Activated CD4-positive, alpha-beta T cell treated with anti-CD3 and anti-CD28 coated beads for 24 hours (primary cell): ENCODE data around the gene CTLA4.

ENCODE experiments used
- DNase-seq, 2 donors: peaks; one replicate each; pipeline ENCODE4 v3.0.0-alpha.2; 2020; ENCODE audit warnings: low read depth in 2 of 2

Gene CTLA4

GRCh38 chr2:203891474-203891873, 23.9 kb downstream of the CTLA4 start:
- no peak for DNase-seq

GRCh38 chr2:203892207-203892606, 24.6 kb downstream of the CTLA4 start:
- DNase-seq = no peak

DNA sequence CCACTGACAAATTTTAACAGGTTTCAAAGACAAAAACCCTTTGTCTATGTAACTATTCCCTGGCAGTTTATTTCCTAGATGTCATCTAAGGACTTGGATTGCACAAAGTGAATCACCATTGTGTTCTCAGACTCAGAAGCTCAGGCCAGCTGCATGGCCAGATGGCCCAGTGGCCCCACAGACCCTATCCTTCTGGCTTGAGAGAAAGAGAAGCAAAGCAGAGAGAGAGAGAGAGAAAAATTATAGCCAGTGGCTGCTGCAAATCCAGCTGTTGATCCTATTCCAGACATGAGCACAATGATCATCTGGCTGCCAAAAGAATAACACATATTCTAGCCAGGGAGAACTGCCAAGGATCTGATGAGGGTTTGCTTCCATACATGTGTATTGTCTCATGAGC, 25.8 kb downstream of the CTLA4 start:
- no peak for DNase-seq

DNA sequence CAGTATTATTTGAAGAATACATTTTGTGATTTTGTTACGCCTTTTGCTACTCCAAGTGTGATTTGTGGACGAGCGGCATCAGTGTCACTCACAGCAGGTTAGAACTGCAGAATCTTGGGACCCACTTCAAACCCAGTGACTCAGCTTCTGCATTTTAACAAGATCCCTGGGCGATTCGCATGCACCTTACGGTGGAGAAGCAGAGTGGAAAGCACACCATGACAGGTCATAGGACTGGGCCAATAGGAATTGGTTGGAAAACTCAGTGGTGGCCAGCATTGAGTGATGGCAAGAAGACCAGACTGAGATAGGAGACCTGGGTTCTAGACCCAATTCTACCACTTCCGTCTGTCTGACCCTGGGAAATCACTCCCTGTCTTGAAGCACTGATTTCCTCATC, 26.3 kb downstream of the CTLA4 start:
- DNase-seq = no peak

DNA sequence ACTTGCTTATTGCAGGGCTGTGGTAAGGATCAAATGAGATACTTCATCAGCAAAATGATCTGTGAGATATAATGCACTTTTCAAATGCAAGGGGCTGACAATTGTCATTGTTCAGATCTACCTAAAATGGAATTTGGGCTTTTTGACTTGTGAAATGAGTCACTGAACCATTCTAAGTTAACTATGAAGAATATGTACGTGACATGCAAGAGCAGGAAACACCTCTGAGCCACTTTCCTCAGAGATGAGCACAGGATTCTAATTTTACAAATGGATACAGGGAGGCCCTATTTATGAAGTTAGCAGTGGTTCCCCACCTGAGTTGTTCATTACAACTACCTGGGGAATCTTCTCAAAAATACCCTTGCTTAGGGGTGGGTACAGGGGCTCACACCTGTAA, 26.7 kb downstream of the CTLA4 start:
- no peak for DNase-seq

- no peak for DNase-seq
Measured at GRCh38 chr2:203897544-203897943, 30.0 kb downstream of the CTLA4 start.

DNA sequence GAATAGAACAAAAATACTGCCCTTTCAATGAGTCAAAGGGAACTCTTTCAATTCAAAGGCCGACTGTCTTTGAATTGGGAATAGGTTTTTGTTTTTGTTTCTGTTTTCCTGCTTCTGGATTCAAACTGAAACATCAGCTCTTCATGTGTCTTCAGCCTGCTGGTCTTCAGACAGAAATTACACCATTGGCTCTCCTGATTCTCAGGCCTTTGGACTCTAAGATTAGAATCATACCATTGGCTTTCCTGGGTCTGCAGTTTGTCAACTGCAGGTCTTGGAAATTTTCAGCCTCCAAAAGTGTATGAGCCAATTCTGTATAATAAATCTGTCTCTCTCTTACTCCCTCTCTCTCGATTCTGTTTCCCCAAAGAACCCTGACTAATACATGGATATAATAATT, 31.1 kb downstream of the CTLA4 start:
- no peak for DNase-seq

- DNase-seq = no peak
Measured at GRCh38 chr2:203900253-203900652, 32.7 kb downstream of the CTLA4 start.

DNA sequence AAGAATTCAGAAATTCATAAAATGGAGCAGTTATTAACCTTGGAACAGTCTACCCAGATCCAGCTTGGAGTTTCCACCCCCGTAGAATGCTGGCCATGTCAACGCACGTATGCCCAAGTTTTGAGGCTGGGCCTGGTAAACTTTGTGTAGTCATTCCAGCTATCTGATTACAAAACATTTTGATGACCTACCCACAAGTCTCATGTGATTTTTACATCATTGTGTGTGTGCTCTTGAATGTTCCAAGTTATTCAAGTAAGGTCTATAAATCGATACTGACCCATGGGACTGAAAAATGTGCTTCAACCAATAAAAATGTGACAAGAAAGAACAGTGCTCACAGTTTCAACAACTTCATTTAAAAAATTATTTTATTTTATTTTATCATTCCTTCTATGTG, 36.5 kb downstream of the CTLA4 start:
- no peak for DNase-seq

DNA sequence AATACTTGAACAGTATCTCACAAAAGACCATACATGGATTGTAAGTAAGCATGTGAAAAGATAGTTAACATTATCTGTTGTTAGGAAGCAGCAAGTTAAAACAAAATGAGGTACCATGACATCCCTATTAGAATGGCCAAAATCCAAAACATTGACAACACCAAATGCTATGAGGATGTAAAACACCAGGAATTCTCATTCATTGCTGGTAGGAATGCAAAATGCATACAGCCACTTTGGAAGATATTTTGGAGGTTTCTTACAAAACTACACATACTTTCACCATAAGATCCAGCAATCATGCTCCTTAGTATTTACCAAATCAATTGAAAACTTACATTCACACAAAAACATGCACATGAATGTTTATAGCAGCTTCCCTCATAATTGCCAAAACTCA, 38.1 kb downstream of the CTLA4 start:
- DNase-seq = no peak

DNA sequence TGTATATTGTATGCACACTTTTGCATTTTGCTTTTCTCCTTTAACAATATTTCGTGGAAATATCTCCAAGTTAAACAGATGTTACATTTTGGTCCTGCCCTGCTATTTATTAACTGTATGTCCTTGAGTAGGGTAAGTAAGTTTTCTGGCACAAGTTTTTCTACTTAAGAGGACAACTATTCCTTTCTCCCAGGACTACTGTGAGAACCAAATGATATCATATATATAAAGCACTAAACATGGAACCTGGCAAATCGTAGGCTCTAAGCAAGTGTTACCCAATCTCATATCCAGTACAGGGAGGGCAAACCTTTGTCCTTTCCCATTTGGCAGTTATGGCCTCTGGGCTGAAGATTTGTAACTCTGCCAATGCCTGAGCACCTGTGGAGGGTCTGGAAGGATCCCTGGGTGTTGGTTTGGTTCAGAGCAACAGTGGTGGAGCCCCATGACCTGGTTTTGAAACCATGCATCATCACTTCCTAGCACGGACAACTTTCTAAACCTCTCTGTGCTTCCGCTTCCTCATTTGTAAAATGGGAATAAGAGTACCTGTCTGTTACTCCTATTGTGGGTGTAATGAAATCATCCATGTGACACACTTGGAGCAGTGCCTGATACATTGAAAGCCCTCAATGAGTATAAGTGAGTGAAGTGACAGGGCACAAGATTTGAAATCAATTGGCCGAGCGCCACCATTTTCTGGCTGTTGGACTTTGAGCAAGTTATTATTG, 40.7 kb downstream of the CTLA4 start:
- no peak for DNase-seq

DNA sequence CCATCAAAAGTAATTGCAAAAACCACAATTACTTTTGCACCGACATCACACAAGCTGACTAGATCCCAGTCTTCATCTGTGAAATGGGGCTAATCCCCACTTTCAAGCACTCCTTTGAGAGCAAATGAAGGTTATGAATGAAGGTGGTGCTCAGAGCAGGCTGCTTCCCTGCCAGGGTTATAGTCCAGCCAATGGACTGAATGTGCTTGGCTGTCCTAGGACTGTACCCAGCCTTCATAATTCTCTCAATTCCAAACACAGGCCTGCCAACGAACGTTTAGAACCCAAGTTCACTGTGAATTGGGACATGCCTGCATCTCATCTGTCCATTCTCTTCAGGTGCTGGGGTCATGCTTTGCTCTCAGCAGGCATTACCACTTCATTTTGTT, 41.2 kb downstream of the CTLA4 start:
- DNase-seq = no peak

GRCh38 chr2:203909261-203909967, 41.8 kb downstream of the CTLA4 start:
- DNase-seq = no peak

DNA sequence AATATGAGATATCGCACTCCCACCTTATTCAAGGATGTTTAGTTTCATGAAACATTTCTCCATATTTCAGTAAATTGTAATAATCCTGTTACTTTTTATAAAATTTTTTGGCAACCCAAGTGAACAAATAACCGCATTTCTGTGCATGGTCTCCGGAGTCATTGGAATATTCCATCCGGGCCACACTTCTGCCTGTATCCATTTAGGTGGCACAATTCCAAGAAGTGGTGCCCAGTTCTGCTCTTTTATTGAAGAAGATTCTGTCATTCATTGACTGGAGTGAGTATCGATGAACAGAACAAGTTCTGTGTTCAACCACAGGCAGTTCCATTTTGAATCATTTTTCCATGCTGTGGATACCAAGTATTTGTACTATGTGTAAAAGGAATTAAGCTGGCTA, 42.4 kb downstream of the CTLA4 start:
- DNase-seq = no peak

DNA sequence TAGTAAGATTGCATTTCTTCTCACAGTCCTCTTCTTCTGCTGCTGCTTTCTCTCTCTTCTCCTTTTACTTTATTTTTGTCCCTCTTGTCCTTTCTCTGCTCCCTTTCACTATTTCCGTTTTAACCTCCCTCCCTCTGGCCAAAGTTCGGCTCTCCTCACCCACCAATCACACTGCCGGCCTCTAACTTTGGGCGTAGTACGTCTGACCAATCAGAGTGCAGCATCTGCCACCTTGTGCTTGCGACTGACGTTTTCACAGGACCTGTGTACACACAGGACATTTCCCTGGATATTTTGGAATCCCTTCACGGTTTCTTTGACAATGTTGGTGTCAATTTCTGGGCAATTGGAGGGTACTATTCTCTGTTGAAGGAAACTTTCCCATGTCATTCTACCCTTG, 46.4 kb downstream of the CTLA4 start:
- DNase-seq = no peak

DNA sequence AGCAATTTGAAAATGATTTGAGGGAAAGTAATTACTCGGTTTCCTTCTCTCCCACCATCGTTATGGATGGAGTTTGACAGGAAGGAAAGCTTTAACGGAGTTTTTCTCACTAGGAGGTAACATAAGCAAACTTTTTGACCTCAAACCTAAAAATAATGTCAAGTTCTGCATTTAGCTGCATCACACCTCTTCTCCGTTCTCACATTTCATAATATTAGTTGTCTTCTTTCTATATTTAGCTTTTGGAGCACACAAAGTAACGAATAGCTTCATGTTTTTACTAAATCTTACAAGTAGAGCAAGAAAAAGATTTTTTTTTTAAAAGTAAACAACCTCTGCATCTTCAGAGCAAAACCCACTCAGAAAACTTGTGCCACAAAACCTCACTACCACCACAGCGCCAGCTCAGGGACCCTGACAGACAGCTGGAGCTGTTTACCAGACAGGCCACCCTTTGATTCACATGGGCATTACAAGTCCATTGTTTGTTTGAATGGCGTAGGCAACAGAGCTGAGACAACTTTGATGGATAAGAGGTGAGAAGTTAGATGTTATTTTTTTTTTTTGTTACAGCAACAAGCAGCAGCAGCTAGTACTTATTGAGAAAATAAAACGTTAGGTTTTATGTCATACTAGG, 47.1 kb downstream of the CTLA4 start:
- DNase-seq = no peak

GRCh38 chr2:203915256-203915655, 47.7 kb downstream of the CTLA4 start:
- no peak for DNase-seq

DNA sequence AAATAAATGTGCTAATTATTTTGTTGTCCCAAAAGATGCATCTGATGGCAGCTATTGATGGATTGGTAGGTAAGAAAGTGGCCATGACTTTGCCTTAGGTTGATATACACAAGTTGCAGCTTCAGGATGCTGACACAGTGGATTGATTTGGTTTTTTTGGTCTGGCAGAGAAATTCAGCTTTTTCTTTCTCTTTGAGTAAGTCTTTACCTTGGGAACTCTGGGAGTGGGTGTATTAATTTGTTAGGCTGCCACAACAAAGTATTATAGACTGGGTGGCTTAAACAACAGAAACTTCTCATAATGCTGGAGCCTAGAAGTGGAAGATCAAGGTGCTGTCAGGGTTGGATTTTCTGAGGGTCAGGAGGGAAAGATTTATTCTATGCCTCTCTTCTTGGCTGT, 49.2 kb downstream of the CTLA4 start:
- DNase-seq = no peak

DNA sequence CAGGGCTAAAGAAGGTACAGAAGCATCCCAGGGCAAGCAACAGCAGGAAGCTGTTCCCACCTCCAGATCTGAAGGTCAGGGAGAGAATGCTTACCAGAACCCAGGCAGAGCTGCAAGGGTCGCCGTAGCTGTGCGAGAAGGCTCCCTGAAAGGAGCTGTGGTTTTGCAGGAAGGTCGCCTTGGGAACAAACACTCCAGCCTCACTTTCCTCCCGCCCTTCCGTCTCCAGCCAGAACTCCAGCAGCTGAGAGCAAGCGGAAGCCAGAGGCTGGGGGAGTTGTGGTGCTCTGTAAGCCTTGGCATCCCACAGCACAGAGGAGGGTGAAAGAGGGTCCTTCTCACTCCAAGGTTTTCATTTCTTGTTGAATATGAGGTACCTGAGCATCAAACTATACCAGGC, 50.7 kb downstream of the CTLA4 start:
- DNase-seq = no peak

- no peak for DNase-seq
Measured at GRCh38 chr2:203918839-203919238, 51.3 kb downstream of the CTLA4 start.
